Endothelial cell (in vitro differentiated cells): ENCODE results near the gene KAZN. TPM values are rescaled to one million over a fixed set of nuclear protein-coding genes. Genes with fewer than 3 reads are reported as not detected.

ENCODE experiments used
- DNase-seq: peaks from one replicate; pipeline ENCODE4 v3.0.0; 2021; ENCODE audit warnings: low spot score
- H3K27ac Mint-ChIP-seq: one replicate; pipeline ENCODE4 v1.8.0; 2021; ENCODE audit warnings: mixed read lengths, inconsistent platforms; ENCODE audit not compliant: unreplicated experiment
- H3K27me3 Mint-ChIP-seq: one replicate; pipeline ENCODE4 v1.8.0; 2021; ENCODE audit warnings: mild to moderate bottlenecking, moderate library complexity, mixed read lengths, inconsistent platforms; ENCODE audit not compliant: unreplicated experiment
- H3K36me3 Mint-ChIP-seq: one replicate; pipeline ENCODE4 v1.8.0; 2021; ENCODE audit warnings: mild to moderate bottlenecking, low read depth, mixed read lengths, inconsistent platforms; ENCODE audit not compliant: unreplicated experiment
- H3K4me1 Mint-ChIP-seq: one replicate; pipeline ENCODE4 v1.8.0; 2021; ENCODE audit warnings: mild to moderate bottlenecking, mixed read lengths, inconsistent platforms; ENCODE audit not compliant: unreplicated experiment
- H3K4me3 Mint-ChIP-seq: one replicate; pipeline ENCODE4 v1.8.0; 2021; ENCODE audit warnings: mild to moderate bottlenecking, mixed read lengths, inconsistent platforms; ENCODE audit not compliant: unreplicated experiment
- H3K9me3 Mint-ChIP-seq: one replicate; pipeline ENCODE4 v1.8.0; 2021; ENCODE audit warnings: mixed read lengths, inconsistent platforms; ENCODE audit not compliant: unreplicated experiment
- CTCF ChIP-seq: fragments of 200-600 bp; sonication (generic); IDR thresholded peaks from one replicate; pipeline ENCODE4 v1.5.0; 2021; ENCODE audit warnings: antibody characterized with exemption; ENCODE audit not compliant: unreplicated experiment
- total RNA-seq: library from RNA; stranded (reverse); fragmentation: NEBNext Ultra II Directional; extraction: Animal tissue kit (Norgen Biotek cat#: 25700); gene quantifications from one replicate; pipeline ENCODE4 v1.2.1, GENCODE V29; 2021; ENCODE audit not compliant: unreplicated experiment

Gene KAZN
- total RNA-seq, 1 donor from 2014 or later = 10.1 TPM

GRCh38 chr1:14929547-14930246, 331.2 kb downstream of the KAZN start:
- Mint-ChIP-seq H3K9me3 (no peaks in the 10 kb centered on the region), H3K4me3 (no peak overlapping the region), H3K27ac (no peak overlapping the region), H3K27me3 (peaks cover 13% of the 10 kb centered on the region), H3K4me1 (peaks cover 12% of the 10 kb centered on the region), H3K36me3 (no peaks in the 10 kb centered on the region)
- DNase-seq = no peak
- no peak for TF ChIP-seq CTCF

GRCh38 chr1:14930247-14930965, 331.9 kb downstream of the KAZN start:
- Mint-ChIP-seq H3K4me1 (peaks cover 8% of the 10 kb centered on the region), H3K4me3 (no peak overlapping the region), H3K27ac (no peak overlapping the region), H3K9me3 (no peaks in the 10 kb centered on the region), H3K36me3 (no peaks in the 10 kb centered on the region), H3K27me3 (peaks cover 8% of the 10 kb centered on the region)
- no peak for TF ChIP-seq CTCF
- no peak for DNase-seq

- Mint-ChIP-seq H3K4me3 (no peak overlapping the region), H3K36me3 (no peaks in the 10 kb centered on the region), H3K27ac (no peak overlapping the region), H3K27me3 (peaks cover 9% of the 10 kb centered on the region), H3K4me1 (peaks cover 2% of the 10 kb centered on the region), H3K9me3 (no peaks in the 10 kb centered on the region)
- TF ChIP-seq CTCF = no peak
- DNase-seq = no peak
Measured at GRCh38 chr1:14932034-14932638, 333.7 kb downstream of the KAZN start.

DNA sequence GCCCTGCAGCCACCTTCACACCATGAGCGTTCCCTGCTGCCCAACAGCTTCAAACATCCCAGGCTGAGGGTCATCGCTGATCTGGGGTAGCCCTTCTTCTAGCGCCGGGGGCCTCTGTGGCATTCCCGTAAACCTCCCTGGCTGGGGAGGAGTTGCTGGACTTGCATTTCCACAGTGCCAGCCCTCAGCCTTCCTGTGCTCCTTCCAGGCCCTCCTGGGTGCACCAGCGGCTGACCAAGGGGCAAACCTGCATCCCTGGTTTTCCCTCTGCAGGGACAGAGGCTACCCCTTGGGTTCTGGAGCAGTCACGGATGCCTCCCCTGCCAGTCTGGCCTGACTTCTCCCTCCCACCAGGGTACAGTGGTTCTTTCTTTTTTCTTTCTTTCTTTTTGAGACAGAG, 336.4 kb downstream of the KAZN start:
- no peak for DNase-seq
- Mint-ChIP-seq H3K27me3 (peaks cover 17% of the 10 kb centered on the region), H3K36me3 (no peaks in the 10 kb centered on the region), H3K9me3 (no peaks in the 10 kb centered on the region), H3K4me1 (peaks cover 5% of the 10 kb centered on the region), H3K27ac (no peak overlapping the region), H3K4me3 (no peak overlapping the region)
- TF ChIP-seq CTCF = no peak

GRCh38 chr1:14936815-14937214, 338.3 kb downstream of the KAZN start:
- Mint-ChIP-seq H3K36me3 (no peaks in the 10 kb centered on the region), H3K4me3 (no peak overlapping the region), H3K4me1 (peaks cover 17% of the 10 kb centered on the region), H3K27me3 (peaks cover 17% of the 10 kb centered on the region), H3K9me3 (no peaks in the 10 kb centered on the region), H3K27ac (no peak overlapping the region)
- TF ChIP-seq CTCF = no peak
- DNase-seq = no peak
